Stimulated activated CD4-positive, alpha-beta T cell treated with anti-CD3 and anti-CD28 coated beads, Interleukin-15, amount 100 ng/mL, for 48 hours (primary cell): Measurements from ENCODE around the gene HFE.
"Not testable (repeated sequence)": the region's sequence is repeated elsewhere in the genome, so short reads cannot be mapped to it uniquely, and the experiment has no call there.

Experiments used
- DNase-seq, 2 donors: peaks; one replicate each; pipeline ENCODE4 v3.0.0-alpha.2; 2020; ENCODE audit warnings: low read depth in 2 of 2

The HFE gene

GRCh38 chr6:26107935-26108334 lies 20.7 kb downstream of the HFE start:
- DNase-seq: no peak

GRCh38 chr6:26109772-26110171 lies 22.5 kb downstream of the HFE start:
- no peak for DNase-seq

GRCh38 chr6:26113570-26113969 lies 26.3 kb downstream of the HFE start:
- DNase-seq: no peak

GRCh38 chr6:26115226-26115625 lies 28.0 kb downstream of the HFE start:
- no peak for DNase-seq

- no peak for DNase-seq
Observed at GRCh38 chr6:26116267-26116666, 29.0 kb downstream of the HFE start.

- no peak for DNase-seq
Observed at GRCh38 chr6:26118999-26119398, 31.8 kb downstream of the HFE start.

GRCh38 chr6:26120115-26120514 lies 32.9 kb downstream of the HFE start:
- not testable (repeated sequence) for DNase-seq

- DNase-seq: no peak
Observed at GRCh38 chr6:26120807-26121140, 33.5 kb downstream of the HFE start.

- no peak for DNase-seq
Observed at GRCh38 chr6:26121141-26122004, 34.1 kb downstream of the HFE start.

- DNase-seq: no peak
Observed at GRCh38 chr6:26122005-26122388, 34.8 kb downstream of the HFE start.

GRCh38 chr6:26122402-26122792 lies 35.2 kb downstream of the HFE start:
- no peak for DNase-seq

- DNase-seq: peak; percentile 88 to 92
Observed at GRCh38 chr6:26122793-26123674, 35.8 kb downstream of the HFE start.

- peak; percentile 72 to 80 for DNase-seq
Observed at GRCh38 chr6:26123675-26123946, 36.4 kb downstream of the HFE start.

GRCh38 chr6:26123947-26124780 lies 36.9 kb downstream of the HFE start:
- DNase-seq: peak; percentile 50 to 58

- no peak for DNase-seq
Observed at GRCh38 chr6:26124781-26125685, 37.8 kb downstream of the HFE start.

GRCh38 chr6:26126394-26127235 lies 39.4 kb downstream of the HFE start:
- no peak for DNase-seq

- DNase-seq: no peak
Observed at GRCh38 chr6:26128013-26128771, 41.0 kb downstream of the HFE start.

GRCh38 chr6:26129656-26130055 lies 42.4 kb downstream of the HFE start:
- DNase-seq: no peak

GRCh38 chr6:26130581-26131249 lies 43.5 kb downstream of the HFE start:
- no peak for DNase-seq
